ENCODE measurements around the gene TP53BP1.
"Not testable (repeated sequence)": the region's sequence is repeated elsewhere in the genome, so short reads cannot be mapped to it uniquely, and the experiment has no call there.

The TP53BP1 gene

DNA sequence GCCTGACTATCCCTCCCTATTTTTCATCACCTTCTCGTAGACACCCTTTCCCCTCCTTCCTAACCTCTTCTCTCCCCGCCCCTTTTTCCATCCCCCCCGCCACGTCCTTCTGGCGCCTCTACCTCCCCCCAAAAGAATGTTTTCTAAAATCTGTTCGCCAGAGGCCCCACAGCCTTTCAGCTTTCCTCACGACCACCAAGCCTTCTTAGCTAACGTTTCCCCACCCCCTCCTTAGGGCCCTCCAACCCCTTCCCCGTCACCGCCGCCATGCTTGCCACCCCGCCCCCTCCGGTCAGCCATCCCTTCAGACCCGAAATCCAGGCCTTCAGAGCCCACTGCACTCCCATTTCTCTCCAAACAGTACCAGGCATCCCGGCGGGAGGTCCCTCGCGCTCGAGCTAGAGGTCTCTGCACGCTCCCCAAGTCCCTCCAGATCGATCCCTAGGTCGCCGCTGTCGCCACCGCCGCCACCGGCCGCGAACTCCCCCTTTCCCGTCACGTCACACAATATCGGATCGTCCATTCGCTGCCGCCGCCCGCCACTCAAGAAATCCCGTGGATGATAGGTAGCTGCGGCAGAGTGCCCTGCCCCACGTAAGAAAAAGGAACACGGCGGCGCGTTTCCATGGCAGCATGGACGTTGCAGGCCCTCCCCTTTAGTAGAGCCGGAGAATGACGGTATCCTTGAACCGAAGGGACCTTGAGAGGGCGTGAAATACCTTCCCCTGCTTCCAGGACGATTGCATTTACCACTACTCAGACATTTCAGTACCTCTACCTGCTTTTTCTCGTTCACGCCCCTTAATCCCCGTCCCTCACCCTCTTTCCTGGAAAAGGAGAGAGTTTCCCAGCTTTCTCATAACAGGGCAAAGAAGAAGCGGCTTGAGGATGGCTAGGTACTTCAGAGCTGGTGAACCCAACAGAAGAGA lies at the start of gene TP53BP1:
TSS of gene TP53BP1 (minus strand) at position 484 of the 929 bp plus-strand sequence. CDS start at position 371, 113 bp downstream.
- DNase-seq, result peak; percentile 95

- no peak for DNase-seq
Observed at GRCh38 chr15:43541785-43542184, 48.8 kb upstream of the TP53BP1 start.

GRCh38 chr15:43538091-43538490 lies 45.1 kb upstream of the TP53BP1 start:
- DNase-seq, result no peak

- no peak for DNase-seq
Observed at GRCh38 chr15:43534897-43535296, 41.9 kb upstream of the TP53BP1 start.

DNA sequence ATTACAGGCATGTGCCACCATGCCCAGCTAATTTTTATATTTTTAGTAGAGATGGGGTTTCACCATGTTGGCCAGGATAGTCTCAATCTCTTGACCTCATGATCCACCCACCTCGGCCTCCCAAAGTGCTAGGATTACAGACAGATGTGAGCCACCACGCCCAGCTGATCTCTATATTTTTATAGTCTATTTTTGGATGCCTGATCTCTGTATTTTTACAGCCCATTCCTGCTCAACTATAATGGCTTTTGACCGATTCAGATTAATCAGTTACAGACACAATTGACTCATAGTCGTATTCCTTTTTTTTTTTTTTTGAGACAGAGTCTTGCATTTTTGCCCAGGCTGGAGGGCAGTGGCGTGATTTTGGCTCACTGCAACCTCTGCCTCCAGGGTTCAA lies 39.9 kb upstream of the TP53BP1 start:
- not testable (repeated sequence) for DNase-seq

DNA sequence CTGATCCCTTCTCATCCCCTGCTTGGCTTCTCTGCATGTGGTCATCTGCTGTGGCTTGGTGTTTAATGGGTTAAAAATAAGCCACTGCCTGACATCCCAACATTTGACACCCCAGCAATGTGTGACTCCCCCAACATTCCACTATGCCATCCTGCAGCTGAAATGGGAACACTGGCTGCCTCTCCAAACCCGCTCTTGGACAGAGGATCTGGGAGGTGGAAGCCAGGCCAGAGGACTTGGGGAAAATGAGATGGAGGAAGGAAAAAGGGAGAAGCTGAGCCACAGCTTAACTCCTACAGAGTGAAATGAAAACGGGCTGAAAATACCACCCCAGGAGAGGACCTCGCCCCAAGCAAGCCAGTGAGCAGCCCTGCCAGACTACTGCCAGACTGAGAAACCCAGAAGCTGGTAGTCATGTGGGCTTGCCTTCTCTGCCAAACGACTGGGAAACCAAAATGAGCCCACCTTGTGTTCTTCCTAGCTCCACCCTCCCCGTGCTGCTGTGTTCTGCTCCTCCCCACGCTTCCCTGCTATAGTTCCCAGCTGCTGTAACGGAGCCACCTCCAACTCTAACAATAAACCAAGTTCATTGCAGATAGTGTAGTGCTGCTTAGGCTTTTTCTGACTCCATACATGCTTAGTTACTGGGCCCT lies 38.2 kb upstream of the TP53BP1 start:
- no peak for DNase-seq

- DNase-seq, result no peak
Observed at GRCh38 chr15:43529587-43530345, 36.8 kb upstream of the TP53BP1 start.

DNA sequence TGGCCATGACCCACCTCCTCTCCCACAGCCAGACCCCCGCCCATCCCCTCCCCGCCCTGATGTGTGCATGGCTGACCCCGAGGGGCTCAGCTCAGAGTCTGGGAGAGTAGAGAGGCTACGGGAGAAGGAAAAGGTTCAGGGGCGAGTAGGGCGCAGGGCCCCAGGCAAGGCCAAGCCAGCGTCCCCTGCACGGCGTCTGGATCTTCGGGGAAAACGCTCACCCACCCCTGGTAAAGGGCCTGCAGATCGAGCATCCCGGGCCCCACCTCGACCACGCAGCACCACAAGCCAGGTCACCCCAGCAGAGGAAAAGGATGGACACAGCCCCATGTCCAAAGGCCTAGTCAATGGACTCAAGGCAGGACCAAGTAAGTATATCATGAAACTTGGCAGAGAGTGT lies 36.2 kb upstream of the TP53BP1 start:
- no peak for DNase-seq

DNA sequence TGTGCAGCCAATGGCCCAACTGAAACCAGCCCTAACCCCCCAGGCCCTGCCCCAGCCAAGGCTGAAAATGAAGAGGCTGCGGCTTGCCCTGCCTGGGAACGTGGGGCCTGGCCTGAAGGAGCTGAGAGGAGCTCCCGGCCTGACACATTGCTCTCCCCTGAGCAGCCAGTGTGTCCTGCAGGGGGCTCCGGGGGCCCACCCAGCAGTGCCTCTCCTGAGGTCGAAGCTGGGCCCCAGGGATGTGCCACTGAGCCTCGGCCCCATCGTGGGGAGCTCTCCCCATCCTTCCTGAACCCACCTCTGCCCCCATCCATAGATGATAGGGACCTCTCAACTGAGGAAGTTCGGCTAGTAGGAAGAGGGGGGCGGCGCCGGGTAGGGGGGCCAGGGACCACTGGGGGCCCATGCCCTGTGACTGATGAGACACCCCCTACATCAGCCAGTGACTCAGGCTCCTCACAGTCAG lies 35.6 kb upstream of the TP53BP1 start:
- DNase-seq, result no peak

- no peak for DNase-seq
Observed at GRCh38 chr15:43527802-43528541, 35.0 kb upstream of the TP53BP1 start.

GRCh38 chr15:43527016-43527801 lies 34.3 kb upstream of the TP53BP1 start:
- no peak for DNase-seq

- no peak for DNase-seq
Observed at GRCh38 chr15:43526261-43526930, 33.4 kb upstream of the TP53BP1 start.

GRCh38 chr15:43525131-43525530 lies 32.2 kb upstream of the TP53BP1 start:
- no peak for DNase-seq

DNA sequence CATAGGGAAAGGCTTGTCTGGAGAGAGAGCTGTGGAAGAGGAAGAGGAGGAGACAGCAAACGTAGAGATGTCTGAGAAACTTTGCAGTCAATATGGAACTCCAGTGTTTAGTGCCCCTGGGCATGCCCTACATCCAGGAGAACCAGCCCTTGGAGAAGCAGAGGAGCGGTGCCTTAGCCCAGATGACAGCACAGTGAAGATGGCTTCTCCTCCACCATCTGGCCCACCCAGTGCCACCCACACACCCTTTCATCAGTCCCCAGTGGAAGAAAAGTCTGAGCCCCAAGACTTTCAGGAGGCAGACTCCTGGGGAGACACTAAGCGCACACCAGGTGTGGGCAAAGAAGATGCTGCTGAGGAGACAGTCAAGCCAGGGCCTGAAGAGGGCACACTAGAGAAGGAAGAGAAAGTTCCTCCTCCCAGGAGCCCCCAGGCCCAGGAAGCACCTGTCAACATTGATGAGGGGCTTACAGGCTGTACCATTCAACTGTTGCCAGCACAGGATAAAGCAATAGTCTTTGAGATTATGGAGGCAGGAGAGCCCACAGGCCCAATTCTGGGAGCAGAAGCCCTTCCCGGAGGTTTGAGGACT lies 31.4 kb upstream of the TP53BP1 start:
- no peak for DNase-seq

- DNase-seq, result no peak
Observed at GRCh38 chr15:43523646-43524045, 30.7 kb upstream of the TP53BP1 start.

DNA sequence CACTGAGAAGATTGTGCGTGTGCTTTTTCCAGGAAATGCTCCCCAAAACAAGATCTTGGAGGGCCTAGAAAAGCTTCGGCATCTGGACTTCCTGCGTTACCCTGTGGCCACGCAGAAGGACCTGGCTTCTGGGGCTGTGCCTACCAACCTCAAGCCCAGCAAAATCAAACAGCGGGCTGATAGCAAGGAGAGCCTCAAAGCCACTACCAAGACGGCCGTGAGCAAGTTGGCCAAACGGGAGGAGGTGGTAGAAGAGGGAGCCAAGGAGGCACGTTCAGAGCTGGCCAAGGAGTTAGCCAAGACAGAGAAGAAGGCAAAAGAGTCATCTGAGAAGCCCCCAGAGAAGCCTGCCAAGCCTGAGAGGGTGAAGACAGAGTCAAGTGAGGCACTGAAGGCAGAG lies 29.3 kb upstream of the TP53BP1 start:
- no peak for DNase-seq

DNA sequence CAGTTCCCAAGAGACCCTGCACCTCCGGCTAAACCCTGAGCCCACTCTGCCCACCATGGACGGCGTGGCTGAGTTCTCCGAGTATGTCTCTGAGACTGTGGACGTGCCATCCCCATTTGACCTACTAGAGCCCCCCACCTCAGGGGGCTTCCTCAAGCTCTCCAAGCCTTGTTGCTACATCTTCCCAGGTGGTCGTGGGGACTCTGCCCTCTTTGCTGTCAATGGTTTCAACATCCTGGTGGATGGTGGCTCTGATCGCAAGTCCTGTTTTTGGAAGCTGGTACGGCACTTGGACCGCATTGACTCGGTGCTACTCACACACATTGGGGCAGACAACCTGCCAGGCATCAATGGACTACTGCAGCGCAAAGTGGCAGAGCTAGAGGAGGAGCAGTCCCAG lies 28.5 kb upstream of the TP53BP1 start:
- no peak for DNase-seq

- no peak for DNase-seq
Observed at GRCh38 chr15:43520138-43520537, 27.2 kb upstream of the TP53BP1 start.

DNA sequence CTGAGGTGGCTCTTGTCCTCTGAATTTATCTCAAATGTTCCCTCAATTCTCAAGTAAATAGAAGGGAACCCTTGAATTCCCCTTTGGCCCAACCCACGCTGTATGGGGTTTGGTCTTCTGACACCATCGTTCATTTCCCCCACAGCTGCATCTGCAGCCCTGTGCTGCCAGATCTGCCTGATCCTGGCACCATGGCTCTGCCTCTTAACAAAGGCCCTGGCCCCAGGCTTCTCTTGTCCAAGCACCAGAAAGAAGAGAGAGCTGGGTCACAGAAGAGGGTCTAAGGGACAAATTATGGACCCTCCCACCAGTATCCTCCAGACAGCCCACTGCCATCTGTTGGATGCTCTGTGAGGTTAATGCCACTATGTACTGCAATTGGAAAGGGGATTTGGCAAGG lies 26.2 kb upstream of the TP53BP1 start:
- no peak for DNase-seq

- DNase-seq, result no peak
Observed at GRCh38 chr15:43518197-43518761, 25.3 kb upstream of the TP53BP1 start.
